Spinal cord (tissue), 10 donors: Measurements from ENCODE around the gene INHA. TPM values are rescaled to one million over a fixed set of nuclear protein-coding genes. Genes with fewer than 3 reads are reported as not detected.

Source experiments
- DNase-seq, 6 donors: peaks; one replicate each; pipeline versions ENCODE4 v3.0.0 to v3.0.0-alpha.2; 2013 to 2015; ENCODE audit warnings: low spot score in 6 of 6, low read depth in 4 of 6
- H3K27ac ChIP-seq: one replicate; pipeline ENCODE4 v1.5.1; 2013; ENCODE audit warnings: low read depth, low read length, control low read depth
- H3K27me3 ChIP-seq: one replicate; pipeline ENCODE4 v1.6.1; 2013; ENCODE audit warnings: low read length; ENCODE audit not compliant: control insufficient read depth, insufficient read depth
- H3K36me3 ChIP-seq: one replicate; pipeline ENCODE4 v1.6.1; 2013; ENCODE audit warnings: low read length; ENCODE audit not compliant: control insufficient read depth, insufficient read depth
- H3K4me1 ChIP-seq: one replicate; pipeline ENCODE4 v1.6.1; 2013; ENCODE audit warnings: low read length; ENCODE audit not compliant: control insufficient read depth, insufficient read depth
- H3K4me3 ChIP-seq: one replicate; pipeline ENCODE4 v1.5.1; 2013; ENCODE audit warnings: low read depth, low read length, control low read depth
- H3K9me3 ChIP-seq: one replicate; pipeline ENCODE4 v1.6.1; 2013; ENCODE audit warnings: low read length; ENCODE audit not compliant: control insufficient read depth, insufficient read depth
- WGBS: methylation state at CpG from one replicate; pipeline ENCODE4 v1.1.5; 2013; ENCODE audit warnings: missing lambda C conversion rate; ENCODE audit not compliant: insufficient coverage; 5-methylcytosine and 5-hydroxymethylcytosine counted together
- long read RNA-seq, 4 donors: transcript quantifications; one replicate each; lab custom pipeline, GENCODE V29; 2026
- polyA plus RNA-seq, 2 donors: library from polyadenylated mRNA; unstranded; fragments of 120-200 nt; gene quantifications; one replicate each; pipeline ENCODE4 v1.2.1, GENCODE V29; 2013; ENCODE audit not compliant: insufficient read length in 2 of 2
- total RNA-seq, 2 donors: library from RNA; depleted of rRNA in 1 of 2; stranded (reverse); fragments of 120-200 nt in 1 of 2; fragments of >200 nt in 1 of 2; gene quantifications; one replicate each; pipeline versions ENCODE4 v1.2.3 to v1.2.4, GENCODE V29; 2013 to 2014
- donor health status: healthy.

The INHA gene
- total RNA-seq (1 to 10 TPM in 1 of 2 donors, under 1 TPM in 1; 0.10 to 1.4 TPM), polyA plus RNA-seq (1 to 10 TPM; 2.2 to 5.1 TPM)
- long read RNA-seq, donor 1, partial matches to known transcripts: 0 of 2 reads
- long read RNA-seq, donor 1, other reads (novel, unspliced or antisense): 0 of 2 reads
- long read RNA-seq, donor 2: 0 reads
- long read RNA-seq, donor 3: 0 reads
- long read RNA-seq, donor 4: 0 reads

GRCh38 chr2:219572237-219573001, at the start of gene INHA:
TSS of gene INHA (plus strand) at chr2:219572310. CDS start at chr2:219572375, 65 bp downstream.
- 86% methylated on average over 10 of the region's 13 CpGs for WGBS
- no peak for DNase-seq
- H3K36me3 ChIP-seq: peaks cover 15% of the 10 kb centered on the region
- H3K4me3 ChIP-seq: peak within 1 kb of the TSS; percentile 42
- no peaks in the 10 kb centered on the region for H3K27me3 ChIP-seq
- no peaks in the 10 kb centered on the region for H3K9me3 ChIP-seq
- peak within 1 kb of the TSS; percentile 77 for H3K27ac ChIP-seq
- peaks cover 32% of the 10 kb centered on the region for H3K4me1 ChIP-seq

- H3K27ac ChIP-seq: no peak overlapping the region
- WGBS: 28% methylated on average over 21 of the region's 24 CpGs
Measured at GRCh38 chr2:219523031-219523671, 49.0 kb upstream of the INHA start.

GRCh38 chr2:219524817-219525216, 47.3 kb upstream of the INHA start:
- no peak overlapping the region for H3K4me3 ChIP-seq
- H3K27me3 ChIP-seq: peaks cover 14% of the 10 kb centered on the region
- peaks cover 4% of the 10 kb centered on the region for H3K36me3 ChIP-seq
- no peaks in the 10 kb centered on the region for H3K9me3 ChIP-seq
- no peak for DNase-seq
- peaks cover 64% of the 10 kb centered on the region for H3K4me1 ChIP-seq
- 100% methylated on average over 1 of the region's 2 CpGs for WGBS
- H3K27ac ChIP-seq: no peak overlapping the region

More at GRCh38 chr2:219523031-219523671, 49.0 kb upstream of the INHA start:
- peaks cover 3% of the 10 kb centered on the region for H3K27me3 ChIP-seq
- peaks cover 4% of the 10 kb centered on the region for H3K36me3 ChIP-seq
- peaks cover 74% of the 10 kb centered on the region for H3K4me1 ChIP-seq
- peak in 1 of 6 donors; percentile 57 for DNase-seq
- H3K9me3 ChIP-seq: no peaks in the 10 kb centered on the region
- peak overlapping the region; percentile 16 for H3K4me3 ChIP-seq

- Histone ChIP-seq H3K27me3 (peaks cover 19% of the 10 kb centered on the region), H3K9me3 (no peaks in the 10 kb centered on the region), H3K36me3 (no peaks in the 10 kb centered on the region), H3K27ac (no peak overlapping the region), H3K4me1 (peaks cover 62% of the 10 kb centered on the region), H3K4me3 (no peak overlapping the region)
- DNase-seq: no peak
- 66% methylated on average over 7 of the region's 9 CpGs for WGBS
Measured at GRCh38 chr2:219525533-219526232, 46.4 kb upstream of the INHA start.

GRCh38 chr2:219526320-219527075, 45.6 kb upstream of the INHA start:
- Histone ChIP-seq H3K4me1 (peaks cover 53% of the 10 kb centered on the region), H3K4me3 (no peak overlapping the region), H3K27me3 (peaks cover 19% of the 10 kb centered on the region), H3K27ac (no peak overlapping the region), H3K9me3 (no peaks in the 10 kb centered on the region), H3K36me3 (no peaks in the 10 kb centered on the region)
- WGBS: 70% methylated on average over 10 of the region's 11 CpGs
- no peak for DNase-seq

- Histone ChIP-seq H3K4me1 (peaks cover 48% of the 10 kb centered on the region), H3K4me3 (no peak overlapping the region), H3K9me3 (no peaks in the 10 kb centered on the region), H3K36me3 (peaks cover 4% of the 10 kb centered on the region), H3K27me3 (peaks cover 21% of the 10 kb centered on the region), H3K27ac (no peak overlapping the region)
- DNase-seq: peak in 1 of 6 donors; percentile 27
- 26% methylated on average over 5 of the region's 6 CpGs for WGBS
Measured at GRCh38 chr2:219527076-219527394, 45.1 kb upstream of the INHA start.

- WGBS: 50% methylated on average over 2 of the region's 5 CpGs
- H3K9me3 ChIP-seq: no peaks in the 10 kb centered on the region
- peaks cover 21% of the 10 kb centered on the region for H3K27me3 ChIP-seq
- H3K4me1 ChIP-seq: peaks cover 44% of the 10 kb centered on the region
- H3K4me3 ChIP-seq: no peak overlapping the region
- no peak overlapping the region for H3K27ac ChIP-seq
- H3K36me3 ChIP-seq: peaks cover 7% of the 10 kb centered on the region
- no peak for DNase-seq
Measured at GRCh38 chr2:219527472-219527871, 44.6 kb upstream of the INHA start.

GRCh38 chr2:219530048-219530963, 41.8 kb upstream of the INHA start:
- Histone ChIP-seq H3K9me3 (no peaks in the 10 kb centered on the region), H3K27me3 (peaks cover 18% of the 10 kb centered on the region), H3K27ac (no peak overlapping the region)

More at GRCh38 chr2:219530048-219530963, 41.8 kb upstream of the INHA start:
- peak in 5 of 6 donors; percentile 74 to 96 (median 79) for DNase-seq
- peaks cover 17% of the 10 kb centered on the region for H3K36me3 ChIP-seq
- WGBS: 17% methylated on average over 20 of the region's 21 CpGs
- peak overlapping the region; percentile 29 for H3K4me3 ChIP-seq
- H3K4me1 ChIP-seq: peaks cover 35% of the 10 kb centered on the region
